Measurements from ENCODE around the gene PIGK.

DNA sequence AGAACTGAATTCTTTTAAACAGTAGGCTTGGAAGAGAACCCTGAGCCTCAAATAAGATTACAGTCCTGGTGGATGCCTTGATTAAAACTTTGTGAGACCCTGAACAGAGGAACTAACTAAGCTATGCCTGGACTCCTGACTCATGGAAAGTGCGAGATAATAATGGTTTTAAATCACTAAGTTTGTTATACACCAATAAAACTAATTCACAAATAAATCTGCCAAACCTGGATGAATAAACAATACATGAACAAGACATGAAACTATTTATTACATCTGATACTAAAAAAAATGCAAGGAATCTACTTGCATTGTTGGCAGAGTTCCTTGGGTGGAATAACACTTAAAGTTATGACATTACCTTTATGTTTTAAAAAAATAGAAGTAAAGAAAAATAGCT lies 118.4 kb downstream of the PIGK start:
- TF ChIP-seq, protein P1, sequence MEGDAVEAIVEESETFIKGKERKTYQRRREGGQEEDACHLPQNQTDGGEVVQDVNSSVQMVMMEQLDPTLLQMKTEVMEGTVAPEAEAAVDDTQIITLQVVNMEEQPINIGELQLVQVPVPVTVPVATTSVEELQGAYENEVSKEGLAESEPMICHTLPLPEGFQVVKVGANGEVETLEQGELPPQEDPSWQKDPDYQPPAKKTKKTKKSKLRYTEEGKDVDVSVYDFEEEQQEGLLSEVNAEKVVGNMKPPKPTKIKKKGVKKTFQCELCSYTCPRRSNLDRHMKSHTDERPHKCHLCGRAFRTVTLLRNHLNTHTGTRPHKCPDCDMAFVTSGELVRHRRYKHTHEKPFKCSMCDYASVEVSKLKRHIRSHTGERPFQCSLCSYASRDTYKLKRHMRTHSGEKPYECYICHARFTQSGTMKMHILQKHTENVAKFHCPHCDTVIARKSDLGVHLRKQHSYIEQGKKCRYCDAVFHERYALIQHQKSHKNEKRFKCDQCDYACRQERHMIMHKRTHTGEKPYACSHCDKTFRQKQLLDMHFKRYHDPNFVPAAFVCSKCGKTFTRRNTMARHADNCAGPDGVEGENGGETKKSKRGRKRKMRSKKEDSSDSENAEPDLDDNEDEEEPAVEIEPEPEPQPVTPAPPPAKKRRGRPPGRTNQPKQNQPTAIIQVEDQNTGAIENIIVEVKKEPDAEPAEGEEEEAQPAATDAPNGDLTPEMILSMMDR (IDR thresholded peaks at IDR 0.05) = no peak
- TF ChIP-seq POLR2A (IDR thresholded peaks at IDR 0.05) = no peak
